CD4-positive, alpha-beta T cell (primary cell): ENCODE results near the gene LRRTM2. TPM values are rescaled to one million over a fixed set of nuclear protein-coding genes. Genes with fewer than 3 reads are reported as not detected.

Experiments used
- ATAC-seq: fragments of 200-7000 bp; cut with Tn5 transposase; one replicate; pipeline ENCODE4 v1.10.0; 2022; ENCODE audit warnings: mild to moderate bottlenecking; ENCODE audit not compliant: poor library complexity
- CTCF ChIA-PET: fragments of 350-600 bp; sonication (Branson Sonifier 250); formaldehyde crosslinking; loops from one replicate; lab custom pipeline; 2021; ENCODE audit warnings: antibody characterized with exemption, inconsistent platforms; lab: Charles Lee
- POLR2A ChIA-PET: fragments of 350-600 bp; sonication (Branson Sonifier 250); formaldehyde crosslinking; loops from one replicate; lab custom pipeline; 2021; ENCODE audit warnings: antibody characterized with exemption, inconsistent platforms; lab: Charles Lee
- DNase-seq, 14 experiments: peaks; one replicate each; pipeline ENCODE4 v3.0.0-alpha.2; 2013 to 2020; ENCODE audit warnings: mixed read lengths in 2 of 14
- H3K27ac ChIP-seq, 2 donors: one replicate each; pipeline versions ENCODE4 v1.5.1 to v1.7.0; 2013; ENCODE audit warnings: low read length in 2 of 2, low read depth in 1 of 2, mild to moderate bottlenecking in 1 of 2
- H3K27me3 ChIP-seq, 2 experiments: 1 replicate in 1 of 2; 2 replicates in 1 of 2; pipeline versions ENCODE4 v1.6.1 to v1.7.0; 2013; ENCODE audit warnings: low read length in 2 of 2, control low read depth in 1 of 2, mild to moderate bottlenecking in 1 of 2, moderate library complexity in 1 of 2; ENCODE audit not compliant: insufficient read depth in 2 of 2, control insufficient read depth in 1 of 2
- H3K36me3 ChIP-seq: one replicate; pipeline ENCODE4 v1.6.1; 2013; ENCODE audit warnings: low read length, control low read depth; ENCODE audit not compliant: insufficient read depth
- H3K4me1 ChIP-seq: one replicate; pipeline ENCODE4 v1.6.1; 2013; ENCODE audit warnings: low read length, control low read depth; ENCODE audit not compliant: insufficient read depth
- H3K4me3 ChIP-seq: one replicate; pipeline ENCODE4 v1.5.1; 2013; ENCODE audit warnings: mild to moderate bottlenecking, low read length, moderate library complexity
- H3K9me3 ChIP-seq, 2 experiments: 1 replicate in 1 of 2; 2 replicates in 1 of 2; pipeline versions ENCODE4 v1.6.1 to v1.7.0; 2013; ENCODE audit warnings: low read length in 2 of 2, mild to moderate bottlenecking in 2 of 2, control low read depth in 1 of 2, moderate library complexity in 1 of 2; ENCODE audit not compliant: control insufficient read depth in 1 of 2, insufficient read depth in 1 of 2
- H3K27ac Mint-ChIP-seq: one replicate; pipeline ENCODE4 v1.8.0; 2020; ENCODE audit warnings: mixed read lengths
- H3K27me3 Mint-ChIP-seq: one replicate; pipeline ENCODE4 v1.8.0; 2021; ENCODE audit warnings: mixed read lengths
- H3K36me3 Mint-ChIP-seq: one replicate; pipeline ENCODE4 v1.8.0; 2021; ENCODE audit warnings: low read depth, mixed read lengths
- H3K4me1 Mint-ChIP-seq: one replicate; pipeline ENCODE4 v1.8.0; 2021; ENCODE audit warnings: low read depth, mixed read lengths
- H3K4me3 Mint-ChIP-seq: one replicate; pipeline ENCODE4 v1.8.0; 2020; ENCODE audit warnings: mild to moderate bottlenecking, mixed read lengths
- H3K9me3 Mint-ChIP-seq: one replicate; pipeline ENCODE4 v1.8.0; 2020; ENCODE audit warnings: mixed read lengths
- CTCF ChIP-seq: fragments of 200-600 bp; IDR thresholded peaks from one replicate; pipeline ENCODE4 v1.8.0; 2022; ENCODE audit warnings: antibody characterized with exemption, mild to moderate bottlenecking
- intact Hi-C, 2 experiments: fragments of 100-400 bp; cut with DNase I in 1 of 2; cut with micrococcal nuclease in 1 of 2; formaldehyde crosslinking; loops; one replicate each; pipeline versions ENCODE4 v1.15.1 to v1.9.0; 2023 to 2025; cut with DNase I, micrococcal nuclease
- total RNA-seq, 174 experiments: library from RNA in 2 of 174; stranded (reverse) in 2 of 174; gene quantifications; one replicate each; pipeline ENCODE4 v1.2.3 and lab custom pipeline; 2021 to 2026

Gene LRRTM2
- total RNA-seq, 2 experiments from 2014 or later: 0.03 to 0.22 TPM

GRCh38 chr5:138829341-138829740 lies 45.8 kb downstream of the LRRTM2 start:
- ChIA-PET CTCF (no interaction called here), POLR2A (no interaction called here)
- DNase-seq (no peak), ATAC-seq (no peak)
- Mint-ChIP-seq H3K36me3 (no peaks in the 10 kb centered on the region), H3K4me3 (no peak overlapping the region), H3K4me1 (no peaks in the 10 kb centered on the region), H3K27me3 (no peaks in the 10 kb centered on the region), H3K9me3 (no peaks in the 10 kb centered on the region), H3K27ac (no peak overlapping the region)
- Histone ChIP-seq H3K27ac (no peak overlapping the region), H3K4me1 (no peaks in the 10 kb centered on the region), H3K36me3 (no peaks in the 10 kb centered on the region), H3K4me3 (no peak overlapping the region), H3K27me3 (no peaks in the 10 kb centered on the region), H3K9me3 (no peaks in the 10 kb centered on the region)
- intact Hi-C loops: no loop called here
- TF ChIP-seq CTCF: no peak

- Histone ChIP-seq H3K36me3 (no peaks in the 10 kb centered on the region), H3K4me1 (no peaks in the 10 kb centered on the region), H3K4me3 (no peak overlapping the region), H3K27me3 (no peaks in the 10 kb centered on the region), H3K9me3 (no peaks in the 10 kb centered on the region), H3K27ac (no peak overlapping the region)
- no peak for TF ChIP-seq CTCF
- Mint-ChIP-seq H3K9me3 (no peaks in the 10 kb centered on the region), H3K27ac (no peak overlapping the region), H3K36me3 (no peaks in the 10 kb centered on the region), H3K4me1 (no peaks in the 10 kb centered on the region), H3K27me3 (no peaks in the 10 kb centered on the region), H3K4me3 (no peak overlapping the region)
- ATAC-seq (no peak), DNase-seq (no peak)
- CTCF ChIA-PET: no interaction called here
- POLR2A ChIA-PET: no interaction called here
- intact Hi-C loops: no loop called here
Measured at GRCh38 chr5:138828556-138828955, 46.6 kb downstream of the LRRTM2 start.

GRCh38 chr5:138824924-138825863 lies 49.9 kb downstream of the LRRTM2 start:
- TF ChIP-seq CTCF: peak; percentile 85
- Mint-ChIP-seq H3K27me3 (peaks cover 10% of the 10 kb centered on the region), H3K36me3 (no peaks in the 10 kb centered on the region), H3K4me1 (no peaks in the 10 kb centered on the region), H3K4me3 (no peak overlapping the region), H3K27ac (no peak overlapping the region), H3K9me3 (no peaks in the 10 kb centered on the region)
- intact Hi-C loops: loop anchor here in 1 of 2 experiments (2.0 kb wide), 1 partner anchor 438 kb away; no protein-coding TSS in a partner anchor
- Histone ChIP-seq H3K27me3 (no peaks in the 10 kb centered on the region), H3K4me1 (no peaks in the 10 kb centered on the region), H3K36me3 (no peaks in the 10 kb centered on the region), H3K27ac (no peak overlapping the region), H3K9me3 (no peaks in the 10 kb centered on the region), H3K4me3 (no peak overlapping the region)
- DNase-seq: peak in 3 of 14 experiments; percentile 5 to 22 (median 20)
- ATAC-seq: no peak
- CTCF ChIA-PET: interaction anchor here (0.6 to 0.9 kb wide), 3 partner anchors 28 to 657 kb away, joined by 3 read pairs; partner anchors contain the start of gene STING1
- POLR2A ChIA-PET: no interaction called here
